ENCODE results near the gene TTLL9. TPM values are rescaled to one million over a fixed set of nuclear protein-coding genes. Genes with fewer than 3 reads are reported as not detected.

The TTLL9 gene, protein sequence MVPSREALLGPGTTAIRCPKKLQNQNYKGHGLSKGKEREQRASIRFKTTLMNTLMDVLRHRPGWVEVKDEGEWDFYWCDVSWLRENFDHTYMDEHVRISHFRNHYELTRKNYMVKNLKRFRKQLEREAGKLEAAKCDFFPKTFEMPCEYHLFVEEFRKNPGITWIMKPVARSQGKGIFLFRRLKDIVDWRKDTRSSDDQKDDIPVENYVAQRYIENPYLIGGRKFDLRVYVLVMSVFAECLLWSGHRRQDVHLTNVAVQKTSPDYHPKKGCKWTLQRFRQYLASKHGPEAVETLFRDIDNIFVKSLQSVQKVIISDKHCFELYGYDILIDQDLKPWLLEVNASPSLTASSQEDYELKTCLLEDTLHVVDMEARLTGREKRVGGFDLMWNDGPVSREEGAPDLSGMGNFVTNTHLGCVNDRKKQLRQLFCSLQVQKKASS
- total RNA-seq (under 1 TPM; 0.19 to 0.81 TPM), polyA plus RNA-seq (under 1 TPM in 1 of 2 donors, not detected in 1; 0.61 TPM)
- long read RNA-seq, donor 1, partial matches to known transcripts: 0 of 1 reads
- long read RNA-seq, donor 1, other reads (novel, unspliced or antisense): 1 of 1 reads
- long read RNA-seq, donor 2, partial matches to known transcripts: 0 of 1 reads
- long read RNA-seq, donor 2, other reads (novel, unspliced or antisense): 1 of 1 reads

DNA sequence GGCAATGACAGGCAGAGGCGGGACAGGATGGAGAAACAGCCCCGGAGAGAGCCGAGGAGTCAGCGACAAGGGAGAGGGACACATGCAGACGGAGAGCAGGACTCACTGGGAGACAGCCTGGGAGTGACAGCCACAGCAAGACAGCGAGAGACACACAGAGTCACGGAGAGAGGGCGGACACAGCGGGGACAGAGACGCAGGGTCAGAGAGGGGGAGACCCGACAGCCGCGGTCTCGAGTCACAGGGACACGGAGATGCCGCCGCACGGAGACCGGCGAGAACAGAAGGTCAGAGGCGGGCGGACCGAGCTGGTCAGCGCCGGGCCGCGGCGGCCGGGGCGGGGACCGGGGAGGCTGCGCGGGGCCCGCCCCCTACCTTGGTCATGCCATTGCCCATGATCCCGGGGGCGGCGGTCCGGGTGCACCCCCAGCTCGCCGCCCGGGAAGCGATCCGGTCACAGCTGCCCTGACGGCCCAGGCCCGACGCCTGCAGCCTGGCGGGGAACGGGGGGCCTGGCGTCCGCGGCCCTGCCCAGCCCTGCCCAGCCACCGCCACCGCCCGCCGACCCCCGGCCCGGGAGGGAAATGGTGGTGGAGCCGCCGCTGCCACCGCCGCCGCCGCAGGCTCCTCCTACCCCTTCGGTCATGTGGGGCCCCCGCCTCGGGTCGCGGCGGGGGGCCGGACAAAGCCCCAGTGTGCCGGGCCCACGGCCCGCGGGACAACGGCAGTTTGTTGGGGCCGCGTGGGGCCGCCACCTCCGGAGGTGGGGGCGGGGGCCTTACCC lies at the start of gene TTLL9, which contains the start of gene DUSP15:
TSS of gene TTLL9 (plus strand) at position 693 of the 784 bp plus-strand sequence. CDS start 493 bp downstream, outside the sequence.
TSS of gene DUSP15 (minus strand) at position 586 of the 784 bp plus-strand sequence. CDS start at position 396, 190 bp downstream.
- DNase-seq: peak; percentile 70 to 84
- H3K9me3 ChIP-seq (ENCODE audit: control insufficient read depth, low read length): no peaks in the 10 kb centered on the region
- no peaks in the 10 kb centered on the region for H3K36me3 ChIP-seq (ENCODE audit: control insufficient read depth in 1 of 2, insufficient read depth in 2 of 2, low read length in 1 of 2)
- intact Hi-C loops (cut with DNase I): no loop called here
- no peaks in the 10 kb centered on the region for H3K27me3 ChIP-seq (ENCODE audit: control insufficient read depth in 1 of 2, insufficient read depth in 2 of 2, low read length in 1 of 2)
- peak within 1 kb of the TSS in 1 of 2 donors; percentile 3 for H3K27ac ChIP-seq (ENCODE audit: low read depth in 1 of 2, low read length in 2 of 2)
- H3K4me3 ChIP-seq (ENCODE audit: low read length in 2 of 2): peak within 1 kb of the TSS; percentile 41 to 90
- ATAC-seq (ENCODE audit: low FRiP score): peak; percentile 85
- 1% methylated on average over 58 to 80 of the region's 80 CpGs for WGBS, 2 donors
- H3K4me1 ChIP-seq (ENCODE audit: control insufficient read depth in 1 of 2, insufficient read depth in 2 of 2, low read length in 2 of 2): no peaks in the 10 kb centered on the region

DNA sequence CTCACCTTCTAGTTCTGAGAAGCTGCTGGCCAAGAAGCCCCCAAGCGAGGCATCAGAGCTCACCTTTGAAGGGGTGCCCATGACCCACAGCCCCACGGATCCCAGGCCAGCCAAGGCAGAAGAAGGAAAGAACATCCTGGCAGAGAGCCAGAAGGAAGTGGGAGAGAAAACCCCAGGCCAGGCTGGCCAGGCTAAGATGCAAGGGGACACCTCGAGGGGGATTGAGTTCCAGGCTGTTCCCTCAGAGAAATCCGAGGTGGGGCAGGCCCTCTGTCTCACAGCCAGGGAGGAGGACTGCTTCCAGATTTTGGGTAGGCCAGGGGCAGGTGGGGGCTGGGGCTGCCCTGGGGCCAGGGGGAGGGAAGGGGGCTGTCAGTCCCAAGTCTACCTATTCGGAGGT lies 49.0 kb upstream of the TTLL9 start:
- no peak for ATAC-seq (ENCODE audit: low FRiP score)
- H3K36me3 ChIP-seq (ENCODE audit: control insufficient read depth in 1 of 2, insufficient read depth in 2 of 2, low read length in 1 of 2): no peaks in the 10 kb centered on the region
- no peaks in the 10 kb centered on the region for H3K27me3 ChIP-seq (ENCODE audit: control insufficient read depth in 1 of 2, insufficient read depth in 2 of 2, low read length in 1 of 2)
- no peak overlapping the region for H3K27ac ChIP-seq (ENCODE audit: low read depth in 1 of 2, low read length in 2 of 2)
- 28 to 31% methylated on average over 5 of the region's 5 CpGs for WGBS, 2 donors
- intact Hi-C loops (cut with DNase I): loop anchor here (5.0 to 10.0 kb wide), 3 partner anchors 87 to 271 kb away; partner anchors contain the start of gene TPX2 (in 1 of the 2)
- H3K4me3 ChIP-seq (ENCODE audit: low read length in 2 of 2): no peak overlapping the region
- H3K4me1 ChIP-seq (ENCODE audit: control insufficient read depth in 1 of 2, insufficient read depth in 2 of 2, low read length in 2 of 2): no peaks in the 10 kb centered on the region
- no peaks in the 10 kb centered on the region for H3K9me3 ChIP-seq (ENCODE audit: control insufficient read depth, low read length)
- no peak for DNase-seq

DNA sequence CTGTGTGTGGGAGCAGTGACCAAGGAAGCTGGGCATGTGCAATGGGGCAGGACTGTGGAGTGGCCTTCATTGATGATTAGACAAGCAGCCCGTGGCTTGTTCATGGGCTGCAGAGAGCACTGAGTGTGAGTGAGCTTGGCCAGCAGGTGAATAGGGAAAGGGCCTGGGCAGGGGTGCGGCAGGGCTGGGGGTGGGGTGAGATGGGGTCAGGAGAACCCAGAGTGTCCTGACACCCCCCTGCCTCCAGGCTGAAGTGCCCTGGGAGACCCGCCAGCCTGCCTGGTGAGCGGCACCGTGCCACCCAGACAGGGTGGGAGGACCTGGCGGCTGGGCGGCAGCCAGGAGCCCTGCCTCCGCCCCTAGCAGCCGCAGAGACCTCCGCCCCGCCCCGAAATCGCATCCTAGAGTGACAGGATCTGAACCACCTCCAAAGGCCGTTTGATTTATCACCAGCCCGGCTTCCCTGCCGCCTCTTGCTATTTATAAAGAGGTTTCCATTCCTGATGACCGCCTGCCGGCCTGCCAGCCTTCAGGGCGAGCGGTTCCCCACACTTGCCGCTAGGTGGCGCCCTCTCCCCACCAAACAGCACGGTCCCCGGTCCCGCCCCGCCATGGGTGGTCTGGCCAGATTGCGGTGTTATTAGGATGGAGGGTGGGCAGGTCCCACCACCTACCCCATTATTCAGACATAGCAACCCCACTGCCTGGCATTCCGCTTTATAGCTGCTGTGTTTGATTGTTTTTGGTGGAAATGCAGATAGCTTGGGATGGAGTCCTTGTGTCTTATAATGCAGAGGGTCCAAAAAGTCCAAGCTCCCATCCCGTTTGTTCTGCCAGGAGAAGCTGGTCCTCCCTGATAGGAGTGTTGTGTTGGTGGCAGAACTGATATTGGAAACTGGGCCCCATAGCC lies 47.8 kb upstream of the TTLL9 start:
- peak; percentile 87 to 96 for DNase-seq
- Histone ChIP-seq H3K4me1 (ENCODE audit: control insufficient read depth in 1 of 2, insufficient read depth in 2 of 2, low read length in 2 of 2) (no peaks in the 10 kb centered on the region), H3K36me3 (ENCODE audit: control insufficient read depth in 1 of 2, insufficient read depth in 2 of 2, low read length in 1 of 2) (no peaks in the 10 kb centered on the region), H3K27ac (ENCODE audit: low read depth in 1 of 2, low read length in 2 of 2) (peak overlapping the region in 1 of 2 donors; percentile 62), H3K4me3 (ENCODE audit: low read length in 2 of 2) (no peak overlapping the region), H3K9me3 (ENCODE audit: control insufficient read depth, low read length) (no peaks in the 10 kb centered on the region), H3K27me3 (ENCODE audit: control insufficient read depth in 1 of 2, insufficient read depth in 2 of 2, low read length in 1 of 2) (no peaks in the 10 kb centered on the region)
- ATAC-seq (ENCODE audit: low FRiP score): peak; percentile 93
- 1% methylated on average over 27 to 29 of the region's 29 CpGs for WGBS, 2 donors
- intact Hi-C loops (cut with DNase I): loop anchor here (1.0 to 10.0 kb wide), 7 partner anchors 22 to 270 kb away; partner anchors contain the start of genes FOXS1 (in 1 of the 2), PDRG1 (in 1 of the 2) and TPX2 (in 1 of the 2)

DNA sequence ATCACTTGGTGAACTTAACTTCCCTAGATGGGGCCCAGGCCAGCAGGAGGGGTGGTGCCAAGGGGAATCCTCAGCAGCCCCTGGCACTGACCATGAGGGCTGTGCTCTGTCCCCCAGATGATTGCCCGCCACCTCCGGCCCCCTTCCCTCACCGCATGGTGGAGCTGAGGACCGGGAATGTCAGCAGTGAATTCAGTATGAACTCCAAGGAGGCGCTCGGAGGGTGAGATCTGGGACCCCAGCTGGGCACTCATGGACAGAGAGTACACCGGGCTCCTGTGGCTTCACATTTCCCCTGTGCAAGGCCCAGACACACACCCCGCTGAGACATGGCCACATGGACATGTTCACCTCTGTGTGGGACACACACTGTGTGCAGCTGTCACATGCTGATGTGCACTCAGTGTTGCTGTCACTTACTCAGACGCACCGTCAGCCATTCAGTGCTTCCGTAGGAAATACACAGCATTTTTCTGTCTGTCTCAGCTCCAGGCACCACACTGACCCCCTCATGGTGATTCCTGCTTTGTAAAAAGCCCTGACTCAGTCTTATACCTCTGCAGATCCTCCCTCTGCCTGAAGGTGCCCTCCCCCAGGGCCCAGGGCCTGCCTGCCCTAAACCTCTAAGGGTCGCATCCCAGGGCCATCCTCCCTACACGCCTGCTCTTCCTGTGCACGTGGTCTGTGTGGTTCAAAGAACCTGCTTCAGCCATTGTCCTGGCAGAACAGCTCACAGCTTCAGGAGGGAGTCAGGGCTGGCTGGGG lies 46.9 kb upstream of the TTLL9 start:
- peak in 1 of 2 donors; percentile 47 for DNase-seq
- Histone ChIP-seq H3K4me1 (ENCODE audit: control insufficient read depth in 1 of 2, insufficient read depth in 2 of 2, low read length in 2 of 2) (no peaks in the 10 kb centered on the region), H3K4me3 (ENCODE audit: low read length in 2 of 2) (no peak overlapping the region), H3K9me3 (ENCODE audit: control insufficient read depth, low read length) (no peaks in the 10 kb centered on the region), H3K27me3 (ENCODE audit: control insufficient read depth in 1 of 2, insufficient read depth in 2 of 2, low read length in 1 of 2) (no peaks in the 10 kb centered on the region), H3K27ac (ENCODE audit: low read depth in 1 of 2, low read length in 2 of 2) (no peak overlapping the region), H3K36me3 (ENCODE audit: control insufficient read depth in 1 of 2, insufficient read depth in 2 of 2, low read length in 1 of 2) (no peaks in the 10 kb centered on the region)
- intact Hi-C loops (cut with DNase I): loop anchor here (2.0 to 10.0 kb wide), 6 partner anchors 21 to 269 kb away; partner anchors contain the start of genes PDRG1 (in 2 of the 2), FOXS1 (in 1 of the 2) and TPX2 (in 1 of the 2)
- WGBS, 2 donors: 30 to 32% methylated on average over 14 of the region's 14 CpGs
- ATAC-seq (ENCODE audit: low FRiP score): no peak

DNA sequence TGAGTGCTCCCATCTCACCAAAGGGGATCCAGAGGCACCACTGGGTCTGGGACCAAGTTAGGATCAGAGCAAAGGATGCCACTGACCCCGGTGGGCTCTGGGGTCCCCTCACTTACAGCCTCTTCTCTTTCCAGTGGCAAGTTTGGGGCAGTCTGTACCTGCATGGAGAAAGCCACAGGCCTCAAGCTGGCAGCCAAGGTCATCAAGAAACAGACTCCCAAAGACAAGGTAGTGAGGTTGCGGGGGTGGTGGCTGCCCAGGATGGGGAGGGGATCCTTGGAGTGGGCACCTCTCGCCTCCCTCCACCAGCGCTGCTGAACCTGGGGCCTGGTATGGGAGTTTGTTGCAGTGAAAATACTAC lies 46.3 kb upstream of the TTLL9 start:
- intact Hi-C loops (cut with DNase I): loop anchor here (2.0 to 10.0 kb wide), 4 partner anchors 89 to 268 kb away; partner anchors contain the start of genes PDRG1 (in 1 of the 2) and TPX2 (in 1 of the 2)
- Histone ChIP-seq H3K27me3 (ENCODE audit: control insufficient read depth in 1 of 2, insufficient read depth in 2 of 2, low read length in 1 of 2) (no peaks in the 10 kb centered on the region), H3K4me1 (ENCODE audit: control insufficient read depth in 1 of 2, insufficient read depth in 2 of 2, low read length in 2 of 2) (no peaks in the 10 kb centered on the region), H3K9me3 (ENCODE audit: control insufficient read depth, low read length) (no peaks in the 10 kb centered on the region), H3K27ac (ENCODE audit: low read depth in 1 of 2, low read length in 2 of 2) (no peak overlapping the region), H3K4me3 (ENCODE audit: low read length in 2 of 2) (no peak overlapping the region), H3K36me3 (ENCODE audit: control insufficient read depth in 1 of 2, insufficient read depth in 2 of 2, low read length in 1 of 2) (no peaks in the 10 kb centered on the region)
- ATAC-seq (ENCODE audit: low FRiP score): no peak
- DNase-seq: no peak
- WGBS, 2 donors: 78 to 82% methylated on average over 4 of the region's 4 CpGs

DNA sequence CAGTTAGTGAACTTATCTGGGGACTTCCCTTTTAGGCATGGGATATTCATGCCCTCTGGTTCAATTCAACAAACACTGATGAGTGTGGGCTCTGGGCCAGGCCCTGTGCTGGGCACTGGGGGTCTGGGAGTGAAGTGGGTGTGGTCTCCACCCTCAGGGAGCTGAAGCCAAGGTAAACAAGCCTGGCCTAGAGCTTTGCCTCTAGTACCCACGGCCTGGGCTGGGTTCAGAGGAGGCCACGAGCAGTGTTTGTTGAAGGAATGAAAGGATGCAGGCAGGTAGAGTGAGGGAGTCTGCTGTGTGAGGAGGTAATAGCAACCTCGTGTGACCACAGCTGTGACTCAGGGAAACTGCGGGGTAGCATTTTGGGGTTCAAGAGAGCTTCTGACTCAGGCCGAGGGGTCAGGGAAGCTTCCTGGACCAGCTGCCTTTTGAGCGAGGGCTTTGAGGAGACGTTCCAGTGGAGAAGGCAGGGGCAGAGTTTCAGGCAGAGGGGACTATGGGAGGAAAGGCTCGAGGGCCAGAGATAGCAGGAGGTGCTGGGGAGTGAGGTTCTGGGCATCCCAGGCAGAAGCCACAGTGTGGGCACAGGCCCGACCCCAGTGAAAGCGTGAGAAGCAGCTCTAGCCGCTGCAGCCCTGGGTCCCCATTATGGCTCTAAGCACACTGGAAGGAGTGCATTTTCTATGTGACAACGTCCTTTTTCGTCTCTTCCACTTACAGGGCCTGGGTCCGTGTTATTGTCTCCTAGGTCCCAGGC lies 45.7 kb upstream of the TTLL9 start:
- H3K36me3 ChIP-seq (ENCODE audit: control insufficient read depth in 1 of 2, insufficient read depth in 2 of 2, low read length in 1 of 2): no peaks in the 10 kb centered on the region
- ATAC-seq (ENCODE audit: low FRiP score) (no peak), DNase-seq (no peak)
- H3K9me3 ChIP-seq (ENCODE audit: control insufficient read depth, low read length): no peaks in the 10 kb centered on the region
- 41 to 47% methylated on average over 14 of the region's 14 CpGs for WGBS, 2 donors
- no peak overlapping the region for H3K27ac ChIP-seq (ENCODE audit: low read depth in 1 of 2, low read length in 2 of 2)
- no peaks in the 10 kb centered on the region for H3K27me3 ChIP-seq (ENCODE audit: control insufficient read depth in 1 of 2, insufficient read depth in 2 of 2, low read length in 1 of 2)
- no peaks in the 10 kb centered on the region for H3K4me1 ChIP-seq (ENCODE audit: control insufficient read depth in 1 of 2, insufficient read depth in 2 of 2, low read length in 2 of 2)
- H3K4me3 ChIP-seq (ENCODE audit: low read length in 2 of 2): no peak overlapping the region
- intact Hi-C loops (cut with DNase I): loop anchor here (2.0 to 10.0 kb wide), 4 partner anchors 90 to 268 kb away; partner anchors contain the start of genes PDRG1 (in 1 of the 2) and TPX2 (in 1 of the 2)

DNA sequence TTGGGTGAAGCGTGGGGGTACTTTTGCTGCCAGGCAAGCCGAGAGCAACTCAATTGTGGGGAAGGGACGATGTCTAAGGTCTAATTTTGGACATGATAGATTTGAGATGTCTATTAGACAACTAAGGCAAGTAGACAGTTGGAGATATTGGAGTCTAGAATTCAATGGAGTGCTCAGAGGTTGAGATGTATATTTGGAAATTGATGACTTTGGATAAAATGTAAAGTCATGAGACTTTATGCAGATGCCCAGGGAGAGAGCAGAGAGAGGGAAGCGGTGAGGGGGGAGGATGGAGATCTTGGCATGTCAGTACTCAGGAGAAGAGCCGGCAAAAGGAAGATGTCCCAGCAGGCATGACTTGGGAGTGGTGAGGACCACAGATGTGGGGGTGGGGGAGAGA lies 44.4 kb upstream of the TTLL9 start:
- Histone ChIP-seq H3K27me3 (ENCODE audit: control insufficient read depth in 1 of 2, insufficient read depth in 2 of 2, low read length in 1 of 2) (no peaks in the 10 kb centered on the region), H3K36me3 (ENCODE audit: control insufficient read depth in 1 of 2, insufficient read depth in 2 of 2, low read length in 1 of 2) (no peaks in the 10 kb centered on the region), H3K27ac (ENCODE audit: low read depth in 1 of 2, low read length in 2 of 2) (no peak overlapping the region), H3K4me3 (ENCODE audit: low read length in 2 of 2) (no peak overlapping the region), H3K4me1 (ENCODE audit: control insufficient read depth in 1 of 2, insufficient read depth in 2 of 2, low read length in 2 of 2) (no peaks in the 10 kb centered on the region), H3K9me3 (ENCODE audit: control insufficient read depth, low read length) (no peaks in the 10 kb centered on the region)
- DNase-seq (no peak), ATAC-seq (ENCODE audit: low FRiP score) (no peak)
- 93 to 98% methylated on average over 5 of the region's 5 CpGs for WGBS, 2 donors
- intact Hi-C loops (cut with DNase I): loop anchor here in 1 of 2 donors (10.0 kb wide), 1 partner anchor 91 kb away; the partner anchor contains the start of gene TPX2

Data from aorta (tissue), 5 donors.